HG03558 (cell line): ENCODE measurements around the gene MAP3K19.
"Not testable (repeated sequence)": the region's sequence is repeated elsewhere in the genome, so short reads cannot be mapped to it uniquely, and the experiment has no call there.

ENCODE experiments used
- ATAC-seq: cut with Tn5 transposase; IDR thresholded peaks from one replicate; pipeline ENCODE4 v1.9.1; 2021; ENCODE audit warnings: moderate number of reproducible peaks; ENCODE audit not compliant: unreplicated experiment; ENCODE audit errors: extremely low read depth

MAP3K19 gene

DNA sequence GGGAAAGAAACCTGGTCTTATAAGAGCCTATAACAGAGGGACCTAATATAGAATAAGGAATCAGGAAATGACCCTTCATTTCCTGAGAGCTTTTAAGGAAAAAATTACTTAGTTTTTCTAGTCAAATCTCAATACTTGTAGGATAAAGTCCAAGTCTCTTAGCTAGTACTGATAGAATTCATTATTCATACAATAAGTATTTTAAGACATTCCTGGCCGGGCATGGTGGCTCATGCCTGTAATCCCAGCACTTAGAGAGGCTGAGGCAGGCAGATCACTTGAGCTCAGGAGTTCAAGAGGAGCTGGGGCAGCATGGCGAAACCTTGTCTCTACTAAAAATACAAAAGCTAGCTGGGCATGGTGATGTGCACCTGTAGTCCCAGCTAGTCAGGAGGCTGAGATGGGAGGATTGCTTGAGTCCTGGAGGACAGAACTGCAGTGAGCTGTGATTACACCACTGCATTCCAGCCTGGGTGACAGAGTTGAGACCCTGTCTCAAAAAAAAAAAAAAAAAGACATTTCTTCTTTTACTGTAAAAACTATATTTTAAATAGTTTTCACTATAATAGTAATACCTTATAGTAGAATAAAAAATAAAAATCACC is 8.0 kb upstream of the MAP3K19 start:
- no peak for ATAC-seq

DNA sequence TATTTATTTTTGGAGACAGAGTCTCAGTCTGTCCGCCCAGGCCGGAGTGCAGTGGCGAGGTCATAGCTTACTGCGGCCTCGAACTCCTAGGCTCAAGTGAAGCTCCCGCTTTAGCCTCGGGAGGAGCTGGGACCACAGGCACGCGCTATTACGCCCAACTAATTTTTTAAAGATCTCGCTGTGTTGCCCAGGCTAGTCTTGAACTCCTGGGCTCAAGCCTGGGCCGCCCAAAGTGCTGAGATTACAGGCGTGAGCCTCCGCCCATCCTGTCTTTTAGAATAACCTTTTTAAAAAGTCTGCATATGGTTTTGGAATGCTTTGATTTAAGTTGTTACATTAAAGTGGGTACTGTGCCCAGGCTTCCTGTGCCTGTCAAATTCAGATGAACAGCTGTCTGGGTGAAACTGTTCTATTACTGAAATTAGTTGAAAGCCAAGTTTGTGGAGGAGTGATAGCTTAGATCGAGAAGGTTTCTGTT is 5.8 kb upstream of the MAP3K19 start:
- peak; percentile 32 for ATAC-seq

DNA sequence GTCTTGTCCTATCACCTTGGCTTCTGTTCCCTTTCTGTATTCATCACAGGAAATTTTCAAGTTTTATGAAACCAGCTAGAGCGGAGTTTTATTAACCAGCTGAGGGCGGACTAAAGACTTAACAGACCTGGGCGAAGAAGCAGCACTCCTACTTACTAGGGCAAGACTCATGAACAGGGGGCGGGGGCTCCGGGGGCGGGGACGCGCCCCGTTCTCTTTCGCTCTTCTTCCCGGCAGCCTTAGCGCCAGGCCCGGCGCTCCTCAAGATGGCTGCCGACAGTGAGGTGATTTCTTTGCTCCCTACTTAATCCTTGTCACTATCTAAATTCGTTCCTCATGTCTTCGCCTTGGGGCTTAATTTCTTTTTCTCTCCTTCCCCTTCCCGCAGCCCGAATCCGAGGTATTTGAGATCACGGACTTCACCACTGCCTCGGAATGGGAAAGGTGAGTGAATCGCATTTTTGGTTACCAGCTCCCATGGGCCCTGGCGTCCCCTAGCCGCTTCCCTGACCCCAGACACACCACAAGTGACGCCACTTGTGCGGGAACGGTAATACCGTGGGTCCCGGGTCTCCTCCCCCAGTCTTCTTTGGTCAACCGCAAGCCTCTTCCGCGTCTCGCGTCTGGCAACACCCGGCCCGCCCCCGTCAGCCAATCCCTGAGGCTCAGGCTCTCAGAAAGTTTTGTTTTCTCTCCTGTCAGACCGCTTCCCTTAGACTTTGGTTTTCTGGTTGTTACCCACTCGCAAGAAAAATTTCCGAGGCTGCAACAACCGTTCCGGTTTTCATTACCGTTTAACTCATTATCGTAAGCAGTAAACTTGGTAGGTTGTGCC is 5.0 kb upstream of the MAP3K19 start, which contains the start of gene RAB3GAP1:
Gene RAB3GAP1 (plus strand): TSS at position 251 of the 835 bp plus-strand sequence. CDS start 16 bp downstream, at position 267.
- ATAC-seq, result peak; percentile 59

DNA sequence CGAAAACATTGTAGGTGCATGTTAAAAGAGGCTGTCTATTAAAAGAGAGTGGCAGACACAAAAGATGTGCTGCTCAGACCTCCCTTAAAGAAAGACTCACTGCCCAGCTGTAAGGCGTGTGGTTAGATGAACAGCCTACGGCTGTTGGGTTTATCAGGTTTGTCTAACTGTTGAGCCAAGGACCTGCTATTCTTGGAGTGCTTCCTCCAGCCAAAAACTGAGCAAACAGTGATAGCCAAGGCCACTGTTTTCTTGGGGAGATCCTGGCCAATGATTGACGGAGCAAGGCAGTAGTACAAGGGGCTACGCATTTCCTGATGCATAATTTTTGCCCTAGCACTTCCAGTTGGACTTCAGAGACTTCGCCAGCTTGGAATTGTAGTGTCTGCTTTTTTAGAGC is 3.4 kb upstream of the MAP3K19 start:
- no peak for ATAC-seq

DNA sequence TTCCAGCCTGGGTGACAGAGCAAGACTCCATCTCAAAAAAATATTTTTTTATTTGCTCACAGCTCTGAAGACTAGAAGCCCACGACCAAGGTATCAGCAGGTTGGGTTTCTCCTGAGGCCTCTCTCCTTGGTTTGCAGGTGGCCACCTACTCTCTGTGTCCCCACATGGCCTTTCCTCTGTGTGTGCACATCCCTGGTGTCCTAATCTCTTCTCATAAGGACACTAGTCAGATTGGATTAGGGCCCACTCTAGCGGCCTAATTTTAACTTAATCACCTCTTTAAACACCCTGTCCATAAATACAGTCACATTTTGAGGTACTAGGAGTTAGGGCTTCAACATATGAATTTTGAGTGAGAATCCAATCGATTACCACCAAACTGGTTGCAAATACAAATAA is 2.9 kb upstream of the MAP3K19 start:
- no peak for ATAC-seq

DNA sequence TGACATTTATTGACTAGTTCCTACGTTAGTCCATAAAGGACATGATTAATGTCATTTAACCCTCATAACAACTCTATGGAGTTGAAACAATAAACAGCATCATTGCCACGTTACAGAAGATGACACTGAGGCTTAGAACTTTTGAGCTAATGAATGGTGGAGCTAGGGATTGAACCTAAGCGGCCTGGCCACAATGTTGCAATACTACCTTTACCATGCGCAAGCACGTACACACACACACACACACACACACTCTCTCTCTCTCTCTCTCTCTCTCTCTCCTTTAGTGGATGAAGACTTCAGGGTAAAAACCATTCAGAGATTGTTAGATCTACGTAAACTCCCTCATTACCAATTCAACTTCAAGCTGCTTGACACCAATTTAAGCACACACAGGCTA is 875 bp upstream of the MAP3K19 start:
- ATAC-seq, result no peak

DNA sequence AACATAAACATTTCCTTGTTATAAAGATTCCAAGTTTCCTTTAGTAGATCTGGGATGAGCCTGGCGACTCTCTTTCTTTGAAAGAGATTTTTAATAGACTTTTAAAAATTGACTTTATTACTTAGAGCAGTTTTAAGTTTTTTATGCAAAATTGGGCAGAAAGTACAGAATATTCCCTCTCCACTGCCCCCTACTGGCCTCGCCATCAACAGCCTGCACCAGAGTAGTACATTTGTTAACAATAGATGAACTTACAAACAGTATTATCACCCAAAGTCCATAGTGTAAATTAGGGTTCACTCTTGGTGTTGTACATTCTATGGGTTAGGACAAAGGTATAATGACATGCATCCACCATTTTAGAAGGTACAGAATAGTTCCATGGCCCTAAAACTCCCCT is 3.9 kb downstream of the MAP3K19 start:
- ATAC-seq, result no peak

DNA sequence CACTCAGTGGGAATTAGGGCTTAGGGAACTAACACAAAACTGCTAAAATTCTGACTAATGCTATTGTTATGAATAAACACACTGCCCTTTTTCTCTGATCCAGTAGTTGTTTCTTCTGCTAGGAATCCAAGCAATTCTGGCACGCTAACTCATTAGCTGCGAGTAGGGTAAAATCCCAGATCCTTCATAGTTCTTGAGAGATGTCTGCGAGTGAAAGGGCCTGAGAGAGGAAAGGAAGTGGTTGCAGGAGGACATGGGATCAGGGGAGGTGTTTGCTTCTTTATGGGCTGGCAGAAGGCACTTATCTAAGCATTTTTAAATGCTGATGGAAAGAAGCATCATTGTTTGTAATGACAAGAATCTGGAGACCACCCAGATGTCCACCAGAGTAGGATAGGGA is 9.4 kb downstream of the MAP3K19 start:
- no peak for ATAC-seq

DNA sequence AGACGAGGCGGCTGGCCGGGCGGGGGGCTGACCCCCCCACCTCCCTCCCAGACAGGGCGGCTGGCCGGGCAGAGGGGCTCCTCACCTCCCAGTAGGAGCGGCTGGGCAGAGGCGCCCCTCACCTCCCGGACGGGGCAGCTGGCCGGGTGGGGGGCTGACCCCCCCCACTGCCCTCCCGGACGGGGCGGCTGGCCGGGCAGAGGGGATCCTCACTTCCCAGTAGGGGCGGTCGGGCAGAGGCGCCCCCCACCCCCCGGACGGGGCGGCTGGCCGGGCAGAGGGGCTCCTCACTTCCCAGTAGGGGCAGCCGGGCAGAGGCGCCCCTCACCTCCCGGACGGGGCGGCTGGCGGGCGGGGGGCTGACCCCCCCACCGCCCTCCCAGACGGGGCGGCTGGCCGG is 14.0 kb downstream of the MAP3K19 start:
- ATAC-seq, result not testable (repeated sequence)

DNA sequence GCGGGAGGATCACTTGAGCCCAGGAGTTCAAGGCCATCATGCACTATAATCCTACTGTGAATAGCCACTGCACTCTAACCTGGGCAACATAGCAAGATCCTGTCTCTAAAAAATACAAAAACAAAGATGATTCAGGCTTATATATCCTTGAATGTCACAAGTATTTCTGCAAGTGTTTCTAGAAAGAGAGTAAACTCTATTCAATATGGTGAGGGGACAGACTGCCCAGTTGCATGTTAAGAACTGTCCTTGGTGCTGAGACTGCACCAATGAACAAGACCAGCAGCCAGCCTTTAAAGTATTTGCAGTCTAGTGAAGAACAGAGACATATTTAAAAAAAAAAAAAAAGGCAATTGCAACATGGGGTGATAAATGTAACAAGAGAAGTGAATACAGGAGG is 16.4 kb downstream of the MAP3K19 start:
- ATAC-seq, result no peak

DNA sequence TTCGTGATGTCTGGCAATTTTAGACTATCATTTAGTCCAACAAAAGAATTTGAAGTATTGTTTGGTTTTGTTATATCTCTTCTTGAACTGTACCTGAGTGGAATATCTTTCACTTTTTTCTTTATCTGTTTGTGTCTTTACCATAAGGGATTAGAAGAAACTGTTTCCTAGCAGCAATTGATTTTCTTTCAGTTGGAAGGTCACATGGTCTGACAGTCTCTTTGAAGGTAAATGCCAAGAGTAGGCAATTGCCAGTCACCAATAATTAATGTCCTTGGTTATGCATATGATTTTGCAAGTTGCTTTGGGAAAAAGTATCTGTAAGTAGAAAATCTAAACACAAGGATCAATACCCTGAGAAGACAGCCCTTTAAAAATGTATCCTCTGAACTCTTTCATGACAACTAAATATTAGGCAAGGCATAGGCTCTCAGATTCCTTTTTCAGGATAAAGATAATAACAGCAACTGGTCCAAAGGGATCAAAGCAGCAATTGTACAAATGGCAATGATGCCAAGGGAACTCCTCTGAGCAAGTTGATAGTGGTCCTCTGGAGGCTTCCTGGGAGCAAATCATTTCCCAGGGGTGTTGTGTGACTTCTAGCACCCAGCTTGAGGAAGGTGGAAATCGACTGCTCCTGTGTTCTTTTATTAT is 17.6 kb downstream of the MAP3K19 start:
- no peak for ATAC-seq

DNA sequence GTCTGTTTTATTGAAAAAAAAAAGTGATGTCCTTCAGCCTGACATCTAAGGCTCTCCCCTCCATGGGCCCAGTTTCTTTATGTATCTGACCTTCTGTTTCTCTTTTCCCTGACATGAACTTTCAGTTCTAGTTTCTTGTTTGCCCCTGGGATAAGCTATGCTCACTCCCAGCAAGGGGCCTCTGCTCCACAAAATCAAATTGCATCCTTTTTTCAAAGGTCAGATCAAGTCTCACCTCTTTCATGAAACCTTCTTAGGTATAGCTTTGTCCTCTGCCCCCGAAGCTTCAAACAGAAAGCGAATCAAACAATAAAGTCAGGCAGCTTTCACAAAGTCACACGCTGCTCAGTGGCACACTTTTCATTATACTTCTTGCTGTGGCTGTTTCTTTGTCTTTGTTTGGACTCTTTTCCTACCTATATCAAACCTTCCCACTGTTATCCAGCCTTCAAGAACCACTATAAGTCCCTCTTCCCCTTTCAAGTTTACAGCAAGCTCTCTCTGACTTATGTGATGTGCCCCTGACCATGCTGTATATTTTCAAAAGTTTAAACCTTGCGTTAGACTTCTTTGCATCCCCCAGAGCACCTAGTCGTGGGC is 23.3 kb downstream of the MAP3K19 start:
- ATAC-seq, result no peak

DNA sequence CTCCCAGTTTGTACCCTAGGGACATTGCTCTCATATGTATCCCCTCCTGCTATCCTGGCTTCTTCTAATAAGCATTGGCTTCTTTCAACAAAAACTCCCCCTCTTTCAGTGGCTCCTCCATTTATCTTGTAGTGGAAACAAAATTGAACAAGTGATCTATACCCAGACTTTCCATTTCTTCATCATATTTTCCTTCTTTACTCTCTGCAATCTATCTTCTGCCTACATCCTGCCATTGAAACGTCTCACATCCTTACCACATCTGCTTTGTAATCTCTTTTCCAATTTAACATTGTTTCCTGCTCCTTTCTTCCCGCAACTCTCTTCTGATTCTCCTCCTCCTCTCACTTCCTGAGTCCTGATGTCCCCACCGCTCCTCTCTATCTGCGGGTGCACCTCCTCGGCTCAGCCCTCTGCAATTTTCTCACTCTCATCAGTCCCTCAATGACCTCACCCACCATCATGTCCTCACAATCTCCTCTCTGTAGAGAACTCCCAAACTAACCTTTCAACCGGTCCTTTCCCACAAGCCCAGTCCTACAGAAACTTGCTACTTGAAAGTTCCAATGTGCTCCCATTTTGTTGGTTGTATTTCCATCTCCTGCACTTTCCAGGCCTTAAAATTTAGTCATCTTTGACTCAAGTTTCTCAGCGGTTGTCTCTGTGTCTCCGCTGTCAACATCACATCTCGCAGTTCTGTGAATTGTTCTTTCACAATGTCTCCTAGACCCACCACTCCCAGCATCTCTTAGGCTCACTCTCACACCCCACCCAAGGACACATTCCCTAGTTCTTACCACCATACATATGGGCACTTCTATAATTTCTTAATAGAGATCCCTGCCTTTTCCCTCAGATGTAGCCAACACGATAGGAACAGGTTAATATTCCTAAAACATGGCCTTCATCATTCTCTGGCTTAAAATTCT is 24.0 kb downstream of the MAP3K19 start:
- ATAC-seq, result no peak

DNA sequence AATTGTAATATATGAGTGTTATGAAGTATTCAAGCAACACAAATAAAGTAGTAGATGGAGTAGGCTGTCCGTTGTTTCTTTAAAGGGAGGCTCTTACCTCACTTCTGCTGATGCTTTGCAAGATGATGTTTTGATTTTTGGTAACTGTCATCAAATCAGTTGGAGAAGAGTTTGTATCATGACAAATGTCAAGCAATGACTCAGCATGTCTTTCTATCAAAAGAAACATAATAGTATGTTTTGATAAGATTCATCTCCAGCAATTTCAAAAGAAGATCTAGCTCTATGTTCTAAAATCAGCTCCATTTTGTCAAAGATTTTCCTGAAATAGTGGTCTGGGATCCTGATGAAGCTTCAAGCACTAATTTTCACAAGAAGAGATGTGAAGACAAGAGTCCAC is 25.6 kb downstream of the MAP3K19 start:
- ATAC-seq, result no peak

DNA sequence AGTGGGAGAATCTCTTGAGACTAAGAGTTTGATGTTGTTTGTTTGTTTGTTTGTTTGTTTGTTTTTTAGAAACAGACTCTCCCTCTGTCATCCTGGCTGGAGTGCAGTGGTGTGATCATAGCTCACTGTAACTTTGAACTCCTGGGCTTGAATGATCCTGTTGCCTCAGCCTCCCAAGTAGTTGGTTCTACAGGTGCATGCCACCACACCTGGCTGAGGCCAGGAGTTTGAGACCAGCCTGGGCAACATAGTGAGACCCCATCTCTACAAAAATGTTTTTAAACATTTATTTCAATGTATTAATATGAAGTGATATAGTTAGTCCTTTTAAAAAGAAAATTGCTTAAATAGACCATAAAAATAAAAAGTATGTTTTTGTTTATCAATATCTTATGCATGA is 35.6 kb downstream of the MAP3K19 start:
- no peak for ATAC-seq

DNA sequence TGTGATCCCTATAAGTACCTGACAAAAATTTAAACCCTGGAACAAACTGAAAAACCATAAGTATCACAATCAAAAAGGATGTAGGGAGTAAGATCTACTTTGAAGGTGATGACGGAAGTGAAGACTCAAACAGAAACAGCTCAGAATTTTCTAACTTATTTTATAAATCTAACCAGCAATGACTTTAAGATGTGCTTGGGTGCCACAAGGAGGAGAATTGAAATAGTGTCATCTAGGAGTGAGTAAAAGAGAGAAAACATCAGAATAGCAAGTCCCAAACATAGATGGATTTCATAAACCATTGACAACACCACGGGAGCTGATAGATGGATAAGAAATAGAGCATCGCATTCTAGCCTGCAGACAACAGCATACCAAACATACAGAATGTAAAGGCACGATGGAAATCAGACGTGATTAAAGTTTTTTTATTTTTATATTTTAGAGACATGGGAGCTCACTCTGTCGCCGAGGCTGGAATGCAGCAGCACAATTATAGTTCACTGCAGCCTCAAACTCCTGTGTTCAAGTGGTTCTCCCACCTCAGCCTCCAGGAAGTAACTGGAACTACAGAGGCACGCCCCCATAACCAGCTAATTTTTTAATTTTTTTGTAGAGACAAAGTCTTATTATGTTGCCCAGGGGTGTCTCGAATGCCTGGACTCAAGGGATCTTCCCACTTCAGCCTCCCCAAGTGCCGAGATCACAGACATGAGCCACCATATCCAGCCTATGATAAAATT is 36.9 kb downstream of the MAP3K19 start:
- no peak for ATAC-seq

DNA sequence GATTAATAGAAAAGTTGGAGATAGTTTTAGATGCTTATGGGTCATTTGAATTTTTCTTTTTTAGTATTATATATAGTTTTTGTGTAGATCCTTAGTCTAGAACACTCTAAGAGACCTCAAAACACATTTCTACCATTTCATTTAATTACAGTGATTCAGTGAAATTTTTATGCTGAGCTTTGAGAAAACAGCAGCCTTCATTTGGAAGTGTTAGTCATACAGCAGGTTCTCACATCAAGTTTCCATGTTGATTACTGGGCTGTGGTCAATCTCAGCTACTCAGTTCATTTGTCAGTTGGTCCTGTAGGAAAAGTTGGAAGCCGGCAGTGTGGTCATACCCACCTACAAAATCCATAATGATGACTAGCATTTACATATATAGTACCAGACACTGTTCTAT is 37.9 kb downstream of the MAP3K19 start:
- ATAC-seq, result no peak

DNA sequence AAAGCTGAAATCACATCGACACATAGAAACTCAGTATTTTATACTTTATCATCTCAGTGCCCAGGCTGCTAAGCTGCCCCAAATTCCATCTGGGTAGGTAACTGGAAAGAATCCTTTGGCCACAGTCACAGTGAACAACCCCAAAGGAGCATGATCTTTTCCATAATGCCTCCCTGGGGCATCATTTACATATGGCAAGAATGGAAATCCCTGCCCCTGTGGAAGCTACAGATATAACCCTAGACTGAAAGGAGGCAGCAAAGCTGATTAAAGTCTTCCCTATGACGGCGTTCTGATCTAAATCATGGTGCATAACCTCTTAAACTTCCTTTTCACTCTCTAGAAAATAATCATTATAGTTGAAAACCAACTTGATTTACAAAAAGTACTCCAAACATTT is 41.5 kb downstream of the MAP3K19 start:
- ATAC-seq, result no peak
